Activated CD4-positive, alpha-beta T cell treated with anti-CD3 and anti-CD28 coated beads for 48 hours (primary cell): ENCODE results near the gene PCDHGA3.
"Not testable (repeated sequence)": the region's sequence is repeated elsewhere in the genome, so short reads cannot be mapped to it uniquely, and the experiment has no call there.

Experiments used
- DNase-seq: peaks from one replicate; pipeline ENCODE4 v3.0.0-alpha.2; 2020

The PCDHGA3 gene

DNA sequence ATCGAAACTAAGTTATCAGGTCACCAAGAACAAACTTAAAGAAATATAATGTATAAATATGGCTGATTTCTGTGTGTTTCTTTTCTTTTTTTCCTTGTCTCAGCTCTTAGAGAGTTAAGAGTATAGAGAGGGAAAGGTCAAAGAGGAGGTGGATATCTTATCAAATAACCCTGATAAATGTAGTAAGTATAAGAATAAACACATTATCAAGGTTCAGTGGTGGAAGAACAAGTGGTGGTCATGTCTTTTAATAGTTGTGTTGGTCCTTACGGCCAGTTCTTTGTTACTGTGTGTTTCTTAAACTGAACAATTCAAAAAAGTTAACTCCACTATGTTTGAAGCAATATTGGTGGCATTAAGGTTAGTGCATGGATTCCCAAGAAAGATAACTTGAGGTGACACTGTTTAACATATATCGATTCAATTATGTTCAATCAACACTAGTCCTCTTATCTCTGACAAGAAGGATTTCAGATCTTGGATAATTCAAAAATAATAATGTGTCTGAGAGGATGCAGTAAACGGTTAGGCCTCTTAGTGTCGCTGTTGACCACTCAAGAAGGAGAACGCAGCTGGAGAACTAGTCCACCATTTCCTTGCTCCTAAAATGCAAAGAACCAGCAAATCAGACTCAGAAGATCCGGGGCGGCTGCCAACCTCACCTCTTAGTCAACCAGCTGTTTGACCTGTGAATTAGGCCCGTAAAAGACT, at the start of gene PCDHGA3:
Gene PCDHGA3, plus strand, starts transcription at position 588 of the 711 bp plus-strand sequence. CDS start 205 bp downstream, outside the sequence.
- DNase-seq: peak; percentile 37

DNA sequence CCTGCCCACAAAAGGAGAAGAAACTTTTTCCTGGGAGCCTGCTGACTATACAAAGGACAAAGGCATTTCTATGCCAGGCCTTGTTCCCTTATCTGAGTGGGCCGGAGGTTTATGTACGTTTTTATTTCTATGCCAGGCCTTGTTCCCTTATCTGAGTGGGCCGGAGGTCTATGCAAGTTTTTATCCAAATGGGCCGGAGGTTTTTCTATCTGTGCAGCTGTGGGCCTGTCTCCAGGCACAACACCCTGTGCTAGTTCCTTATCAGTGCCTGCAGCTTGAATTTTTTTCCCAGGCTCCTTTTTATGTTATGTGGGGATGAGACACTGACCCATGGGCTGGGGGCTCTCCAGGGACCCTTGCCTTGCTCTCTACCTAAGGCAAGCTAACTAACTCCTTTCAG, 45.3 kb upstream of the PCDHGA3 start:
- no peak for DNase-seq

DNA sequence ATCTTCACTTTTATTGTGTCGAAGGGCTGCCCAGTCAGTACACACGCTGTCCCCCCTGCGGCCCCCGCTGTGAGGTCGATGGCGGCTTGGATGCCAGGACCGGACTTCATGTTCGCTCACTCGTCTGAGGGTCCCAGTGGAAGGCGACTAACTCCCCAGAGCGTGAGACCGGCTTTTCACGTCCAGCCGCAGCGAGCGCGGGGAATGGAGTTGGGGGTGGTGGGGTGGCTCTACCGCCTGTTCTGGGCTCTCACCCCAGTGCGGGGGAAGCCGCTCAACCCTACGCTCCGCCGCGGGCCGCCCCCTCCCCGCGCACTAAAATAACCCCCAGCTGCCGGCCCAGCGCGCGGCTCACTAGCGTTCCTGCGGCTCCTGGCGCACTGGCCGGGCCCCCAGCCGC, 39.9 kb upstream of the PCDHGA3 start, which contains the start of gene SLC25A2:
Gene SLC25A2, minus strand, starts transcription at position 294 of the 400 bp plus-strand sequence. Its CDS starts 184 bp downstream, at position 110.
- no peak for DNase-seq

DNA sequence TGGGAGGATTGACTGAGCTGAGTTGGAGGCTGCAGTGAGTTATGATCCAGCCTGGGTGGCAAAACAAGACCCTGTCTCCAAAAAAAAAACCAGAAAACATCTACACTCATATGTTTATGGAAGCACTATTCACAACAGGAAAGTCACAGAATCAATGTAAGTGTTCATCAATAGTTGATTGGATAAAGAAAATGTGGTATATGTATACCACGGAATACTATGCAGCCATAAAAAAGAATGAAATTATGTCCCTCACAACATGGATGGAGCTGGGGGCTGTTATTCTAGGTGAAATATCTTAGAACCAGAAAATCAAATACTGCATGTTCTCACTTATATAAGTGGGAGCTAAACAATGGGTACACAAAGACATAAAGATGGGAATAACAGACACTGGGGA, 37.0 kb upstream of the PCDHGA3 start:
- no peak for DNase-seq

DNA sequence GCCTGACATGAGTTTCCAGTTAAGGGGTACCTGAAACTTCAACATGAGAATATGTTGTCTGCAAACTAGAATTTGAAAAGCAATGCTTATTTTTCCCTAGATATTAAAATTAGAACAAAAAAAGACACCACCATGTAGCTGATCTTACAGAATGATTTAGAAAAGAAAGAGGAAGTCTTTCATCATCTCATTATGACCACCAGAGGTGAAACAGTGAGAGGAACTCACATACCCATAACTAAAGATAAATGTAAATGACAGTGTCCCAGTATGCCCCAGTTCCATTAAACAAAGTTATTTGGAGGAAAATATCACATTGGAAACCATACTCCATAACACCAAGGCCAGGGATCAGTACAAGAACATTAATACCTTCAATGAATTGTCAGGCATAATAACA, 29.9 kb upstream of the PCDHGA3 start:
- no peak for DNase-seq

DNA sequence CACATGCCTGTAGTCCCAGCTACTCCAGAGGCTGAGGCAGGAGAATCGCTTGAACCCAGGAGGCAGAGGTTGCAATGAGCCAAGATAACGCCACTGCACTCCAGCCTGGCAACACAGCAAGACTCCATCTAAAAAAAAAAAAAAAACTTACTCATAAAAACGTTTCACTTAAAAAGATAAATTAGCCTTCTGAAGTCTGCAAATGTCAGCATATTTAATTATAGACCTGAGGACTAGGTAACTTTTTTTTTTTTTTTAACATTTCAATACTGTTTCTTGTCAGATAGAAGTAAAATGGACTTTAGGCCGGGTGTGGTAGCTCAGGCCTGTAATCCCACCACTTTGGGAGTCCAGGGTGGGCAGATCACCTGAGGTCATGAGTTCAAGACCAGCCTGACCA, 26.7 kb upstream of the PCDHGA3 start:
- not testable (repeated sequence) for DNase-seq

DNA sequence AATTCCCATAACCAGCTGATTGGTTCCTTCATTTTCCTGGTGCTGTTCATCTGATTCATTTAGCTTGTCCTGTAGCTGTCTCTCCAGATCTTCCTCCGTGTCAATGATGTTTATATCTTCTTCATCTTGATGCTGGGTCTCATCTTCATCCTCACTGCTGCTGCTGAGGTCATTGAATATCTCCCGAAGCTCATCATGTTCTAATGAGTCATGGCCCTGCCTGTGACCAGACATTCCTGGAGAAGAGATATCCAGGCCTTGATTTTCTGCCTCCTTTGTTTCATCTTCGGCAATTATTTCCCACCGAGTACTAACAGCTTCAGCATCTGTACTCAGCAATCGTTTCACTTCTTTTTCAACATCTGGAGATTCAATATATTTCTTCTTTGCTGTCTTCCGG, 24.4 kb upstream of the PCDHGA3 start:
- DNase-seq: no peak

DNA sequence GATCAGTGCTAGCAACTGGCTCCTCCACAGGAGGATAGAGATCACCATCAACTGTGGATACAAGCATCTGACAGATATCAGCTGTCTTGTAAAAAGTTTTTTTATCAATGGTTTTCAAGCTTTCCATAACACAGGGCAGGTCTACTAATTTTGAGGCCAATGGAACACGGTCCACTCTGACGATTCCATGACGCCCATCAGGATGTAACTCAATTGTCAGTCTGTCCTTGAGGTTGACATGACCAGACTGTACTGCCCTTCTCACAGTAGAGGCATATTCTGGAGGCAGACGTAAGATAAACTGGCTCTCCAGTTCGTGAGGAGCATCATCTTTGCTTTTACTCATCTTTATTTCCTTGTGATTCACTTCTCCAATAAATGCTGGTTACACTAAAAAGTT, 23.9 kb upstream of the PCDHGA3 start:
- no peak for DNase-seq

DNA sequence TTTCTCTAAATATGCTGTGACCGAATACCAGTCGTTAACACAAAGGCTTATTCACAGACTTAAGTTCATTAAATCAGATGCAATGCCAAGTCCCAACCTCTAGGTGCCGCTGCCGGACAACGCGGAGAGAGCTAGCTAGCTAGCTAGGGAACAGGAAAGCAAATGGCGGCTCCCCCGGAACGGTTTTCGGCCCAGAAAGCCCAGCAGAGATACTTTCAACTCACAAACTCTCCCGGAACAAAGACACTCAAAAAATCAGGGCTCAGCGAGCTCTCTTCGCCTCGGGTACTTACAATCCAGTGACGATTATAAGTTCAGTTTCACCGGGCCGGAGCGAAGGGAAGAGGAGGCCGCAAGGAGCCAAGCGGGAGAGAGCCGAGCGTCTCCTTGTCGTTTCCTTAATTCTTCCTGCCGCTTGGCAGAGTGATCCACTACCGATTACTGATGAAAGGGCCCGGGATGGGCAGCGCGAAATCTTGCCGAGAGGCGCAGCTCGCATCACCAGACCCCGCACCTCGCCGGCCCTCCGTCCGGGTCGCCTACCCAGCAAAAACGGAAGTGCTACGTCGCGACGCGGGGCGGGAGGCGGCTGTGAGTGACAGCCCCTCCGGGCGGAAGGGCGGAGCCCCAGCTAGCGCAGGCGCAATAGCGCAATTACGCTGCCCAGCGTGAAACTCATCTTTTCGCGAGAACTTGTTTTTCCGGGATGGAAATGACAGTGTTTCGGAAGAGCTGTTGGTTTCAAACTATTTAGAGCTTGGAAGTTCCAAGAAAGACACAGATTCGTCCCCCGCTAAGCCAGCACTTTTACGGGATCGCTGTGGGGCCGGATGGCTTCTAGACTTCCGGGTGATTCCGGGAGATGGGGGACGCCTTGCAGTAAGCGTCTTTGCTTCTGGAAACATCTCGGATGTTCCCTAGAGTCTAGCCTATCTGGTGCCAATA, 23.1 kb upstream of the PCDHGA3 start, which contains the start of gene TAF7:
Gene TAF7, minus strand, starts transcription at position 560 of the 945 bp plus-strand sequence. CDS start 740 bp downstream, outside the sequence.
- DNase-seq: peak; percentile 94

DNA sequence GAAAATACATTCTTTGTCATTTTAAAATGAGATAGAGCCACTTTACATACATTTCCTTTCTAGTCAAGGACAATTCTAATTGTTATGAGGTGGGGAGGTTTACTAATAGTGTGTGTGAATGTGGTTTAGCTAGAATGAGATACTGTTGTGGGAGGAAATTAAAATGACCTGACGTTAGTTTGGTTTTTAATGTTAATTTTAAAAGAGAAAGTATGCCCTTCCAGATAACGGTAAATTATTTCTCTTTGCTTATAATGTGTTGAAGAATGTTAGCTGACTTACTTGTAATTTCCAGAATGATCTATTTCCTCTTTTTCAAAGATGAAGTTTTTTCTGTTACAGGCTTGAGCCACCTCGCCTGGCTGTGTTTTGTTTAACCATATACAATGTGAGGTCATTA, 21.4 kb upstream of the PCDHGA3 start:
- DNase-seq: no peak

DNA sequence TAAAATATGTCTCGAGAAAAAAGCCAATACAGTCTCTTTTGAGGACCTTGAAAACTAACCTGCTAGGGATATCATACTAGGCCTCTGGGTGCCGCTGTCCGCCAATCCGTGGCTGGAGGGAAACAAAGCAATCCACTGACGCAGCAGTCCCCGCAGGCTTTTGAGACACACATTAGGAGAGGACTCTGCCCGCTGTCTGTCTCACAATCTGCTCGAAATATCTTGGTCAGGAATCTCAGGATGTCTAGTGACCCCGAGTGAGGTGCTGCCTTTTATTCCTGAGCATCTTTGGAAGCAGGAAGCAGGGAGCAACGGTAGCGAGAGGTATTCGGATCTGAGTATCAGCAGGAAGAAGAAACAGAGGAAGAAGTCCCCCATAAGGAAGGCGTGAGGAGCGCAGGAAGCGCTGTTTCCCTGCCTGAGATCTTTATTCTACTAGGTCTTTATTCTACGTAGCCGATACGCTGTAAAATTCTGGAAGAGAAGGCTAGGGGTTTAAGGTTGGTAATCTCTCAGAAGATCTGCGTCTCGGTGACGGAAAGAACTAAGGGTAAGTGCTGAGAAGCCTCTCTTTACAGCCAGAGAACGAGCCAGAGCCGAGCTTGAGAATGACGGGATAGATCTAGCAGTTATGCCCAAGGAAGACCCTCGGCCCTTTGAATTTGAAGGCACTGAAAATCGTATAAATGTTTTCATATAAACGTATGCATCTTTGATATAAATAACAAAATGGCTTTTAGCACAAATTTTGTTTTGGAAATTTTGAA, 17.4 kb upstream of the PCDHGA3 start:
- peak; percentile 77 for DNase-seq

DNA sequence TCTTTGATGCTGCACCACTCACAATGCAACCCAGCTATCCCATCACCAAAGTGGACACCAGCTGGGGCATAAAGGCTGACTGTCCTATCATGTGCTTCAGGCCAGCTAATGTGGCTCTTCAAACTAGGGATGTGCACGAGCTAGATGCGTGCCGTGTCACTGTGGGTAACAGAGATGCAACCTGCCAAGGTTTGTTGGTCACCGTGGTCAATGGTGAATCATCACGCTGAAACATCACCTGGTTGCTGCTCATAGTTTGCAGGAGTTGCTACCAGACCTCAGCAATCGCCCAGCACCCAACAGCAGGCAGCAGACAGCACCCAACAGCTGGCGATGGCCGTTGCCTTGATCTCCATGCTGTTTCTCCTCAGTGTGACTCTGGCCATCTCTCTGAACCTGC, 15.4 kb upstream of the PCDHGA3 start:
- no peak for DNase-seq

DNA sequence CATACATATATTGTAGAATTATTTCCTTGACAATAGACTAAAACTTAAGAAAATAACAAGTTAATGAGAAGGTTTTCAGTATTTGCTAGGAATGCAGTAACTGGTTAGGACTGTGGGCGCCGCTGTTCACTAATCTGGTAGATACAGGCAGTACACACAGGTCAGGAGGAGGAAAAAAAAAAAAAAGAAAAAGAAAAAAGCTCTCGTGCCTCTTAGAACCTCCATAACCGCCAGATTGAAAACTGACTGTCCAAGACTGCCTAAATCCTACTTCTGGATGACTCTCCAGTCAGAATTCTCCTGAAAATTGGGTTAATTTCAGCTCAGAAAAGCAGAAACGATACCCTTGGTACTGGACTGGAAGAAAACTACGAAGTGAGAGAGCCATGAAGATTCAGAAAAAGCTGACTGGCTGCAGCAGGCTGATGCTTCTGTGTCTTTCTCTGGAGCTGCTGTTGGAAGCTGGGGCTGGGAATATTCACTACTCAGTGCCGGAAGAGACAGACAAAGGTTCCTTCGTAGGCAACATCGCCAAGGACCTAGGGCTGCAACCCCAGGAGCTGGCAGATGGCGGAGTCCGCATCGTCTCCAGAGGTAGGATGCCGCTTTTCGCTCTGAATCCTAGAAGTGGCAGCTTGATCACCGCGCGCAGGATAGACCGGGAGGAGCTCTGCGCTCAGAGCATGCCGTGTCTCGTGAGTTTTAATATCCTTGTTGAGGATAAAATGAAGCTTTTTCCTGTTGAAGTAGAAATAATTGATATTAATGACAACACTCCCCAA, 13.1 kb upstream of the PCDHGA3 start, which contains the start of gene PCDHGA1:
Gene PCDHGA1, plus strand, starts transcription at position 216 of the 782 bp plus-strand sequence.
- DNase-seq: peak; percentile 38

DNA sequence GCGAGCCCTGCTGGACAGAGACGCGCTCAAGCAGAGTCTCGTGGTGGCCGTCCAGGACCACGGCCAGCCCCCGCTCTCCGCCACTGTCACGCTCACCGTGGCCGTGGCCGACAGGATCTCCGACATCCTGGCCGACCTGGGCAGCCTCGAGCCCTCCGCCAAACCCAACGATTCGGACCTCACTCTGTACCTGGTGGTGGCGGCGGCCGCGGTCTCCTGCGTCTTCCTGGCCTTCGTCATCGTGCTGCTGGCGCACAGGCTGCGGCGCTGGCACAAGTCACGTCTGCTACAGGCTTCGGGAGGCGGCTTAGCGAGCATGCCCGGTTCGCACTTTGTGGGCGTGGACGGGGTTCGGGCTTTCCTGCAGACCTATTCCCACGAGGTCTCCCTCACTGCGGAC, 11.1 kb upstream of the PCDHGA3 start:
- DNase-seq: not testable (repeated sequence)

DNA sequence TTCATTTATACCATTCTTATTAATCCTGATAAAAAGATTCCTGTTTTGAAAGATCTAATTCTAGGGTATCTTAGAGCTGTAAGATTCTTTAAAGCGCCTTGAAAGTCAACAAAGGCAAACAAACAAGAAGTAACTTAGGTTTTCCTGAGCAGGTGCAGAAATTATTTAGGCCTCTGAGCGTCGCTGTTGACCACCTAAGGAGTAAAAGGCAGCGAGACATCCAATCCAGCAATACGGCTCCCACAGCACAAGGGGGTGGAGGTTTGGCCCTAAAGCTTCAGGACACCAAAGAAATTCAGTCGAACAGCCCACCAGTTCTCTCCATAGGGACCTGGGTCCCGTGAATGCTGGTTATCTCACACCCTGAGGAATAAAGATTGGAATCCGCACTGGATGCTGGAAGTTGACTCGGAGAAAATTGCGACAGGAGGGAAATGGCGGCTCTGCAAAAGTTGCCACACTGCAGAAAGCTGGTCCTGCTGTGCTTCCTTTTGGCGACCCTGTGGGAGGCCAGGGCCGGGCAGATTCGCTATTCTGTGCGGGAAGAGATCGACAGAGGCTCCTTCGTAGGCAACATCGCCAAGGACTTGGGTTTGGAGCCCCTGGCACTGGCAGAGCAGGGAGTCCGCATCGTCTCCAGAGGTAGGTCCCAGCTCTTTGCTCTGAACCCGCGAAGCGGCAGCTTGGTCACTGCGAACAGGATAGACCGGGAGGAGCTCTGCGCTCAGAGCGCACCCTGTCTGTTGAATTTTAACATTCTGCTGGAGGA, 4.9 kb upstream of the PCDHGA3 start, which contains the start of gene PCDHGA2:
Gene PCDHGA2, plus strand, starts transcription at position 223 of the 769 bp plus-strand sequence.
- DNase-seq: no peak

DNA sequence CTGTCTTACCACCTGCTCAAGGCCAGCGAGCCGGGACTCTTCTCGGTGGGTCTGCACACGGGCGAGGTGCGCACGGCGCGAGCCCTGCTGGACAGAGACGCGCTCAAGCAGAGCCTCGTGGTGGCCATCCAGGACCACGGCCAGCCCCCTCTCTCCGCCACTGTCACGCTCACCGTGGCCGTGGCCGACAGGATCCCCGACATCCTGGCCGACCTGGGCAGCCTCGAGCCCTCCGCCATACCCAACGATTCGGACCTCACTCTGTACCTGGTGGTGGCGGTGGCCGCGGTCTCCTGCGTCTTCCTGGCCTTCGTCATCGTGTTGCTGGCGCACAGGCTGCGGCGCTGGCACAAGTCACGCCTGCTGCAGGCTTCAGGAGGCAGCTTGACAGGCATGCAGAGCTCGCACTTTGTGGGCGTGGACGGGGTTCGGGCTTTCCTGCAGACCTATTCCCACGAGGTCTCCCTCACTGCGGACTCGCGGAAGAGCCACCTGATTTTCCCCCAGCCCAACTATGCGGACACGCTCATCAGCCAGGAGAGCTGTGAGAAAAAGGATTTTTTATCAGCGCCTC, 2.8 kb upstream of the PCDHGA3 start:
- not testable (repeated sequence) for DNase-seq

DNA sequence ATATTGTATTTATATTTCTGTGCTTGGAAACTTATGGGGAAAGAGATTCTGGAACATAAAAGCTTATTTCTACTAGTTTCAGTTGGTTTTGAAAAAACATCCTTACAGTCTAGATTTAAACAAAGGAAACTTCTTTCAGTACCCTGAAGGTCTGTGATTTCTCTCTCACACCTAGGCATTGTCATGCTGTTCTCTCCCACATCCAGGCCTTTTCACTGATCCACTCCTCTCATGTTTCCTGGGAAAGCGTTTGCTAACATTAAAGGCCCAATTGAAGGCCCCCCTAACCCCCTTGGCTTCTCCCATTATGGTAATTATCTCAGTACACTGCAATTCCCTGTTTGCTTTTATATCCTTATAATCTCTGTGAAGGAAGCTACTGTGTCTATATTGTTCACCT, 856 bp upstream of the PCDHGA3 start:
- no peak for DNase-seq

DNA sequence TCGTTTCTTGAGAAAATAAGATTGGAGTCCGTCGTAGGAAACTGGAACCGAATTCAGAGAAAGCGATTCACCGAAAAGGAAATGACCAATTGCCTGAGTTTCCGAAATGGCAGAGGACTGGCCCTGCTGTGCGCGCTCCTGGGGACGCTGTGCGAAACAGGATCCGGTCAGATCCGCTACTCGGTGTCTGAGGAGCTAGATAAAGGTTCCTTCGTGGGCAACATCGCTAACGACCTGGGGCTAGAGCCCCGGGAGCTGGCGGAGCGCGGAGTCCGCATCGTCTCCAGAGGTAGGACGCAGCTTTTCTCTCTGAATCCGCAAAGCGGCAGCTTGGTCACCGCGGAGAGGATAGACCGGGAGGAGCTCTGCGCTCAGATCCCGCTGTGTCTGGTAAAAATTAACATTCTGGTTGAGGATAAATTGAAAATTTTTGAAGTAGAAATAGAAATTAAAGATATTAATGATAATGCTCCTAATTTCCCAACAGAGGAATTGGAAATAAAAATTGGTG, 379 bp downstream of the PCDHGA3 start:
- DNase-seq: no peak

DNA sequence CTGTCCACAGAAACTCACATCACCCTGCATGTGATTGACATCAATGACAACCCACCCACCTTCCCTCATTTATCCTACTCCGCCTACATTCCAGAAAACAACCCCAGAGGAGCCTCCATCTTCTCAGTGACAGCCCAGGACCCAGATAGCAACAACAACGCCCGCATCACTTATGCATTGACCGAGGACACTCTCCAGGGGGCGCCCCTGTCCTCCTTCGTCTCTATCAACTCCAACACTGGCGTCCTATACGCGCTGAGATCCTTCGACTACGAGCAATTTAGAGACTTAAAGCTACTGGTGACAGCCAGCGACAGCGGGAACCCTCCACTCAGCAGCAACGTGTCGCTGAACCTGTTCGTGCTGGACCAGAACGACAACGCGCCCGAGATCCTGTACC, 1.7 kb downstream of the PCDHGA3 start:
- DNase-seq: no peak

DNA sequence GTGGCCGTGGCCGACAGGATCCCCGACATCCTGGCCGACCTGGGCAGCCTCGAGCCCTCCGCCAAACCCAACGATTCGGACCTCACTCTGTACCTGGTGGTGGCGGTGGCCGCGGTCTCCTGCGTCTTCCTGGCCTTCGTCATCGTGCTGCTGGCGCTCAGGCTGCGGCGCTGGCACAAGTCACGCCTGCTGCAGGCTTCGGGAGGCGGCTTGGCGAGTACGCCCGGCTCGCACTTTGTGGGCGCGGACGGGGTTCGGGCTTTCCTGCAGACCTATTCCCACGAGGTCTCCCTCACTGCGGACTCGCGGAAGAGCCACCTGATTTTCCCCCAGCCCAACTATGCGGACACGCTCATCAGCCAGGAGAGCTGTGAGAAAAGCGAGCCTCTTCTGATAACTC, 2.4 kb downstream of the PCDHGA3 start:
- not testable (repeated sequence) for DNase-seq
